Midbrain (tissue), 1 donor: ENCODE measurements around the gene MYH4.

ENCODE experiments used
- DNase-seq: peaks from one replicate; lab custom pipeline; 2025; lab: John Stamatoyannopoulos, UW

MYH4 gene

DNA sequence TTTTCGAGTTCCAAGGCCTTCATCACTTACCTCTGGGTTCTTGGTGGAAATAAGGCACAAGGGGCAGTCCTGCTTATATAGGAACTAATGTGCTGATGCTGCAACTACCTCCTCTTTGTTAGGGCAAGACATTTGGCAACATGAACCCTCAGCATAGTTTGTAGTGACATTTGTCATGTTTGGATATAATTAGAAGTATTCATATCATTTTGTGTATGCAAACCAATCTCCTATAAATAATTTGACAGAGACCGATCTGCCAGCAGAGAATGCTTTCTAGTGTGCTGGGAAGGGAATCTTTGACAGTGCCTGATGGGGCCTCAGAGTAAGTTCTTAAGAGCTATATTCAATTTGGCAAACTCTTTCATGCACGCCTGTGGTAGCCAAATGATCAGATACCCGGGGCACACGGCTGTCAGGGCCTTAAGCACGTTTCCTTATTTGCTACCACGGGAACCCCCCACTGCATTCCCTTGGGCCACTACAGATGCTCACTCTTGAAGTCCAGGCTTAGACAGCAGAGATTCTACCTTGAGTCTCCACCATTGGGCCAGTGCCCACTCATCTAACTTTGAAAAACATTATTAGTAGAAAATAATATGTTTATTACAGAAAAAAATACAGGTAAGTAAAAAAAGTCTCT is 47.3 kb downstream of the MYH4 start, which contains the start of gene MYH8:
Gene MYH8 (minus strand): TSS at position 51 of the 643 bp plus-strand sequence. CDS start 1,723 bp downstream, outside the sequence.
- no peak for DNase-seq

GRCh38 chr17:10421211-10421610 is 48.1 kb downstream of the MYH4 start:
- DNase-seq = no peak

DNA sequence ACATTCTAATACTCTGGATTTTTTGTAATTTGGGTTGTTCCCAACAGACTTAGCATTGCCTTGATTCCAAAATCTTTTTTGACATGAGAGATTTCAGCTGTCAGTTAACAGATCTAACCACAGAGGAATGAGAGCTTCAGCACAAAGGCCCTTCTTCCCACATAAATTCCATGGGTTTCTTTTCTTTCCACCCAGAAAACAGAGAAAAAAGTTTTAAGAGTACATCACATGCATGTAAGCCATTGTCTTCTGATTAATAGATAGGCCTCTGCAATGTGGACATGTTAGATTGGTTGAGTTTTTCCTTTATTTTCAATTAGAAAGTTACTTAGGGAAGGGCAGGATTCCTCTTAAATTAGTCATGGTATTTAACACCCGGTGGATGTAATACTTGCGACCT is 48.5 kb downstream of the MYH4 start:
- no peak for DNase-seq

DNA sequence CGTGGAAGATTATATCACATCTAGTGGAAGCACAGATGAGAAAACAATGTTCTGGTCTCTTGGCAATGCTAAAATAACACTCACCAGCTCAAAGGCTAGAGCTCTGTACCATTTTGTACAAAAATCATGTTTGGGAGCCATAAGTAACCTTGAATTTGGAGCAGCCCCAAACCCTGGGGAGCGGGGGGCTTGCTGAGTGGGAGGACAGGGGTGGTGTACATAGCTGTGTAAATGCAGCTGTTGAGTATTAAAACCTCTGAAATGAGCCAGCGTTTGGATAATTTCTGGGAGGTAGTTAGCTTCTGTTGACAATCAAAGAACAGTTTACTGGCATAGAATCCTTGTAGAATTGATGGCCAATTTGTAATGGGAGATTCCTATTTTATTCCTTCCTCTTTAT is 51.9 kb downstream of the MYH4 start:
- DNase-seq = no peak

GRCh38 chr17:10415161-10415560 is 54.2 kb downstream of the MYH4 start:
- DNase-seq = no peak

DNA sequence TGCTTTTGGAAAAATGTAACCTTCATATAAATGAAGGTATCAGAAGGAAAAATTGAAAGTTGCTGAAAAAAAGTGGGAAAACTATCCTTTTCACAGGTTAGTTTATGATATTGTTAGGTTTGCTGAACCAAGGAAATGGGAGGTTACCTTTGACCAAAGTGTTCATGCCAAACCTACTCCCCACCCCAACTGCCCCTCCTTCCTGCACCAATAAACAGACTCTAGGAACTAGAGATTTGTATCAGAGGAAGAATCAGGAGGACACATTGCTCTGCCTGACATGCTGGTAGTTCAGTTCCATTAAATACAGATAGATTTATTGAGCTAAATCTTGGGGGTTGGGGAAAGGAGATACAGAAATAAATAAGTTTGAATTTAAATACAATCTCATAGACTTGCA is 65.8 kb downstream of the MYH4 start:
- DNase-seq = no peak

DNA sequence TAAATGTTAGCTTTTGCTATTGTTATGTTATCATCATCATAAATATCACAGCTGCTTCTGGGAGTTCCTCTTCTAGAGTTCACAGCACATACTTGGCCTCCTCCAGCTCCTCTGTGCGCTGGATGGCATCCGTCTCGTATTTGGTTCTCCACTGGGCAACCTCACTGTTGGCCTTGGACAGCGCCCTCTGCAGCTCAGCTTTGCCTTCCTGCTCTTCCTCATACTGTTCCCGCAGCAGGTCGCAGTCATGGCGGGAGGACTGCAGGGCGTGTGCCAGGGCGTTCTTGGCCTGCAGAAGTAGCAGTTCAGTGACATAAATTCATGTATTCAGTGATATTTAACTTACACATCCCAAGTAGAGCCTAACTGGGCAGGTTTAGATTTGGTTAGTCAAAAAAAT is 71.0 kb downstream of the MYH4 start:
- DNase-seq = no peak

DNA sequence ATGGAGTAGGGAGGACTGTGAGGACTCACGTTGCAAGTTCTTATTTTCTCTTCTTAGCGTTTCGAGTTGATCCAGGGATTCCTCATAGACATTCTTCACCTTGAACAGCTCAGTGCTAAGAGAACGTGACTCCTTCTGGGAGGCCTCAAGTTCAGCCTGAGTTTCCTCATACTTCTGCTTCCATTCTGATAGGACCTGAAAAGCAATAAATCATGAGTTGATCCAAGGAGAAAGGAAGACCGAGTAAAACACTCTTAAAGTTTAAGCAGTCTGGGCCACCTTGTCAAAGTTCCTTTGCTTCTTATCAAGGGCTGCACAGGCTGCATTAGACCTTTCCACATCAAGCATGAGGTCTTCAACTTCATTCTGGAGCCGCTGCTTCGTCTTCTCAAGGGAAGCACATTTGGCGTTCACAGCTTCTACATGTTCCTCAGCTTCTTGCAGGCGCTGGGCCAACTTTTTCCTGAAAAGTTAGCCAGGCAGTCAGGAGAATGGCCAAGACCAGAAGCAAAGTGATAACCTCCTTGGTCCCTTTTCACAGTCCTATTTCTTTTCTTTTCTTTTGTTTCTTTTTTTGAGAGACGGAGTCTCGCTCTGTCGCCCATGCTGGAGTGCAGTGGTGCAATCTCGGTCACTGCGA is 72.7 kb downstream of the MYH4 start:
- DNase-seq = no peak

DNA sequence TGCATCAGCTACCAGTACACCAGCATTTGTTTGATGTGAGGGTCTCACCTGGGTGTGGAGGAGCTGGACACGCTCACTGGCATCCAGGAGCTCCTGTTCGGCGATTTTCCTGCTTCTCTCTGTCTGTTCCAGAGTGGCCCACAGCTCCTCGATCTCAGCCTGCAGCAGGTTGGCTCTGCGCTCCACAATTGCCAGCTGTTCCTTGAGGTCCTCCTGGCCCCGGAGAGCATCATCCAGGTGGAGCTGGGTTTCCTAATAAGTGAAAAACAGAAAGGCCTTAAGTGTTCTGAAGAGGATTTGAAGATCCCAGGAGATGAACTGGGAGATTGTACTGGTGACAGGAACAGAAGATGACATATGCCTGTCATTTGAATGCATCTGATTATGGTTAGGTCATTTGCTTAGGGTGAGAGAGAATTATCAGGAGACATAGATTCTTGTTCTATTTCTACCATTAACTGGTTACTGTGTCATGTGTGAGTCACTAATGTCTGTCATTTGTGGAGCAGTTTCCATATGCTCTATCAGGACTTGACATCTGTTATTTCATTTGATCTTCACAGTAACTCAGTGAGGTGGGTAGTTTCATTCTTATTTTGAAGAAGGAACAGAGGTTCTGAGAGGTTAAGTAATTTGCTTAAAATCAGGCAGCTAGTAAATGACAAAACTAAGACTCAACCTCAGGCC is 75.0 kb downstream of the MYH4 start:
- DNase-seq = no peak
